GM12873 (cell line): ENCODE data around the gene IL11.
"Not testable (repeated sequence)": the region's sequence is repeated elsewhere in the genome, so short reads cannot be mapped to it uniquely, and the experiment has no call there.

Source experiments
- TF ChIP-seq, protein P1 (sequence below): IDR thresholded peaks from 2 replicates; pipeline ENCODE4 v1.5.1; 2012; ENCODE audit warnings: low read depth, mild to moderate bottlenecking, moderate library complexity, low read length, control low read depth; ENCODE audit not compliant: insufficient read depth; ENCODE audit errors: missing control alignments

IL11 gene

GRCh38 chr19:55407550-55407799, 37.2 kb upstream of the IL11 start, which contains the start of gene UBE2S:
UBE2S (minus strand) TSS chr19:55407788; CDS start chr19:55407589, 199 bp downstream.
- TF ChIP-seq, protein P1, sequence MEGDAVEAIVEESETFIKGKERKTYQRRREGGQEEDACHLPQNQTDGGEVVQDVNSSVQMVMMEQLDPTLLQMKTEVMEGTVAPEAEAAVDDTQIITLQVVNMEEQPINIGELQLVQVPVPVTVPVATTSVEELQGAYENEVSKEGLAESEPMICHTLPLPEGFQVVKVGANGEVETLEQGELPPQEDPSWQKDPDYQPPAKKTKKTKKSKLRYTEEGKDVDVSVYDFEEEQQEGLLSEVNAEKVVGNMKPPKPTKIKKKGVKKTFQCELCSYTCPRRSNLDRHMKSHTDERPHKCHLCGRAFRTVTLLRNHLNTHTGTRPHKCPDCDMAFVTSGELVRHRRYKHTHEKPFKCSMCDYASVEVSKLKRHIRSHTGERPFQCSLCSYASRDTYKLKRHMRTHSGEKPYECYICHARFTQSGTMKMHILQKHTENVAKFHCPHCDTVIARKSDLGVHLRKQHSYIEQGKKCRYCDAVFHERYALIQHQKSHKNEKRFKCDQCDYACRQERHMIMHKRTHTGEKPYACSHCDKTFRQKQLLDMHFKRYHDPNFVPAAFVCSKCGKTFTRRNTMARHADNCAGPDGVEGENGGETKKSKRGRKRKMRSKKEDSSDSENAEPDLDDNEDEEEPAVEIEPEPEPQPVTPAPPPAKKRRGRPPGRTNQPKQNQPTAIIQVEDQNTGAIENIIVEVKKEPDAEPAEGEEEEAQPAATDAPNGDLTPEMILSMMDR, result not testable (repeated sequence)

DNA sequence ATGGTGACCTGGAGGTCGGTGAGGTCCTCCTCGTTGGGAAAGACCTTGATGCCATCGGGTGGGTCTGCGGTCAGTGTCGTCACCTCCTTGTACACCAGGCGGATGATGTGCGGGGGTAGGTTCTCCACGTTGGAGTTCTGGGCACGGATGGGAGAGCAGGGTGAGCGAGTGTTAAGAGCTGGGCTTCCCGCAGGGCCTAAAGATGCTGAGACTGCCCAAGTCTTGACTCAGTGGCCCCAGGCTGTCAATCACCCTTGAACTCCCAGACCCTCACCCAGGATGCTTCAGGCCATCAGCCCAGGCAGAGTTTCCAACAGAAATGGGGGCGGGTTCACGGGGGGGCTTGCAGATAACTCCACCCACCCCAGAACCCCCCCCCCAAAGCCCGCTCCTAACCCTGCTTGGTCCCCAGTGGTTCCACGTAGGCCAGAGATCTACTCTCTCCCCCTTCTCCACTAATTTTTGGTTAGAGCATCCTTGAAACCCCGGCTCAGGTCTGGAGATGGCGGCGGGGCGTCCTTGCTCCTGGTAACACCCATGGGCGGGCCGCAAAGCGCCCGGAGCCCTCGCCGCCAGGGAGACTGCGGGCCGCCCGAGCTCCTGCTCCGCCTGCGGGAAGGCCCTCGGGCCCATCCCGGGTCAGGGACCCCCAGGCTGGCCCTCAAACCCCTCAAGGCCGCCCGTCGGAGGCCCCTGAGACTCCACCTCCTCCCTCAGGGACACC, 36.7 kb upstream of the IL11 start:
- TF ChIP-seq, protein P1, result no peak

DNA sequence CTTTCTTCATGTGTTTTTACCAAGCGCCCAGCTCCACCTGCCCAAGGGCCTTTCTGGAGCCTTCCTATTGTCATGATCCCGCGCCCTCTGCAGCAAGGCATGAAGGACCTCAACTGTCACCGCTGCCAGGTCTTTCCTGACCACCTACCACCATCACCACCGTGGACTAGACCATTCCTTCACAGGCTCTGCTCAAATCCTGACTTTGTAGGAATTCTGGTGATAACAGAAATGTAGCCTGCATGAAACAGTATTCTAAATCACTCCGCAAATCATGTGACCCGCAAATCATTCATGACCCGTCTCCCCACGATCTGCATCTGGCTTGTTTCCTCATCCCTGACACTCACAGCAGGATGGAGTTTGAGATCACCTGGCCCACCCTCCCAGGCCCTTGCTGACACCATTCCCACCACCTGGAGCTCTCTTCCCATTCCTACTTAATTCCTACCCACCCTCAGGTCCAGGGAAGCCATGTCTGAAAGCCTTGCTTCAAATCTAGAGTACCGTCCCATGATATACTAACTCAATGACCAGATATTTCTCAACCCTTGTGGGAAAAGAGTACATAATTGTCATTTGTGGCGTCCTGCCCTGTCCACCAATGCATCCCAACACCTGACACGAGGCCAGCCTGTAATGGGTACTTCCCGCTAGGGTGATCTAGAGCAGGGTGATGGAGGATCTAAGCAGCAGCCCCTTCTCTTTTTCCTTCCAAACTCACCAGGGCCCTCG, 36.0 kb upstream of the IL11 start:
- TF ChIP-seq, protein P1, result no peak

GRCh38 chr19:55405638-55406037, 35.4 kb upstream of the IL11 start:
- TF ChIP-seq, protein P1, result no peak

DNA sequence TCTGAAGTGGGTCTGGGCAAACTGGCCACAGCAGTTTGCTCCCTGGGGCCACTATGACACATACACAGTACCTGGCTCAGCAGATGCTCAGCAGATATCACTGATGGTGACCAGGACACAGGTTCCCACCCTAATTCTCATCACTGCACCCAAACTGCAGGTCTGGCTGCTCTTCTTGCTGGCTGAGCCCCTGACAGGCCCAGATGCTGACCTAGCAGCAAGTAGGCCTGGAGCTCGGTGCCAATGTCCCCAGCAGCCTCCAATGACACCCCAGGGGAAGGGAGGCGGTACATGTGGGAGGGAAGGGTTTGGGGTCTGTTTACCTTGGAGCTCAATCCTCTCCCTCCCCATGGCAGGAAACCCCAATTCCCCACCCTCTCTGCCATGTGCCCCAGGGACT, 32.2 kb upstream of the IL11 start:
- TF ChIP-seq, protein P1, result no peak

DNA sequence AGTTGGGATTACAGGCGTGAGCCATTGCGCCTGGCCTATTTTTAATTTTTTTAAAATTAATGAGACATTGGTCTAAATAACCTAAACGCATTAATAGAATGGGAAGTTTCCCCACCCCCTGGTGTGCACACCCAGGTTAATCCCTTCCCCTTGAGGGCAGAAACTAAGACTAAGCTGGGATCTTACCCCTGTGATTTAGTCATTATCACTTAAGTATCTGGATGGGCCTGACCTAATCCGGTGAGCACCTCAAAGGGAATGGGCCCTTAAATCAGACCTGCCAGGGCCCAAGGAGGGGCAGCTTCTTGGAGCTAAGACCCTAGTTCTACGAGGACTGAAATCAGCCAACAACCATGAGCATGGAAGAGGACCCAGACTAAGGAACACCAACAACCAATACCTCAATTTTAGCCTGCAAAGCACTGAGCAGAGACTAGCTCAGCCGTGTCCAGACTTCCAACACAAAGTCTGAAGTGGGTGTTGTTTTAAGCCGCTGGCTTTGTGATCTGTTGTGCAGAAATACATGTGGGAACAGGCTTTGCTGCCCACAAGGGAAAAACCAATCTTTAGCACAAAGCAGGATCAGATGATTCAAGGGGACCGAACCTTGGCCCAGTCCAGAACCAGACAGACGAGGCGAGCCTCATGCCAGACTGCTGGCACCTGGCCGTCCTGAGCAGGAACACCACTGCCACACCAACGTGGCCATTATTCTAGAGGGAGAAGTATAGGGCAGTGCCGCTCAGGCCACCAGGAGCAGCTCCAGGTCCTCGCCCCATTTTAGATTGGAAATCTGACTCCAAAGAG, 30.2 kb upstream of the IL11 start:
- TF ChIP-seq, protein P1, result no peak
